ENCODE results near the gene OR51D1.

OR51D1 gene

DNA sequence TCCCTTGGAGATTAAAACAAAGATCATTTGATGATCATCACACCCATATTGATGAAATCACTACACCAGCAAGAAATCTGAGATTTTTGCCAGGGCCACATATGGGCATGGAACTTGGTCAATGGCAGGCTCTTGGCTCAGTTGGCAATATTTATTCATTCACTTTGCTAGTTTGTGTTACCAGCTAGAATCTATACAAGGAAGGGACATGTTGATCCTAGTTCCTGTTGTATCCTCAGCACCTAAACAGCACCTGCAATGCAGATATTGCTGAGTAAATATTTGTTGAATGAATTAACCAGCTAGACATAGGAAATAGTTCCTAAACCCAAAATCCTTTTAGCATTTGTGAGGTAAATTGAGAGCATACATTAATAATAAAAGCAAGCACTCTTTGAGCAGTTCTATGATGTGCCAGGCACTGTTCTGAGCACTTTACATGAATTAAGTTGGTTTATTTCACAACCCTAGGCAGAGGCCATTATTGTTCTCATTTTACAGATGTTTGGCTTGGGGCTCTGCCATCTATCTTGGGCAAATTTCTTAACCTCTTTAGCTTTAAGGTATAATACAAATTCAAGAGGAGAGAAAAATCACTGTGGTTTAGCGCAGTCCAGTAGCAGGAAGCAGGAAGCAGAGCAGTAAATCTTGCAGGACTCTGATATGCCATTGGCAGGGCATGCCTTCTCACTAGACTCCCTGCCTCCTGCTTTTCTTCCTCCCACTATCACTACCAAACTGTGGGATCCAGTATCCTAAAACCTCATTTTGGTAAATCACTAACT lies 30.9 kb upstream of the OR51D1 start:
- peaks cover 5% of the 10 kb centered on the region for H3K4me1 ChIP-seq (ENCODE audit: insufficient read depth, poor library complexity, severe bottlenecking)
- no peak overlapping the region for H3K27ac ChIP-seq (ENCODE audit: poor library complexity, severe bottlenecking)
- H3K36me3 ChIP-seq (ENCODE audit: low read depth), result peaks cover 7% of the 10 kb centered on the region
- no peaks in the 10 kb centered on the region for H3K9me3 ChIP-seq (ENCODE audit: severe bottlenecking)
- DNase-seq (ENCODE audit: low spot score) (no peak), ATAC-seq (ENCODE audit: low read depth) (no peak)
- no peak overlapping the region for H3K4me3 ChIP-seq (ENCODE audit: severe bottlenecking)
- TF ChIP-seq, protein P1, sequence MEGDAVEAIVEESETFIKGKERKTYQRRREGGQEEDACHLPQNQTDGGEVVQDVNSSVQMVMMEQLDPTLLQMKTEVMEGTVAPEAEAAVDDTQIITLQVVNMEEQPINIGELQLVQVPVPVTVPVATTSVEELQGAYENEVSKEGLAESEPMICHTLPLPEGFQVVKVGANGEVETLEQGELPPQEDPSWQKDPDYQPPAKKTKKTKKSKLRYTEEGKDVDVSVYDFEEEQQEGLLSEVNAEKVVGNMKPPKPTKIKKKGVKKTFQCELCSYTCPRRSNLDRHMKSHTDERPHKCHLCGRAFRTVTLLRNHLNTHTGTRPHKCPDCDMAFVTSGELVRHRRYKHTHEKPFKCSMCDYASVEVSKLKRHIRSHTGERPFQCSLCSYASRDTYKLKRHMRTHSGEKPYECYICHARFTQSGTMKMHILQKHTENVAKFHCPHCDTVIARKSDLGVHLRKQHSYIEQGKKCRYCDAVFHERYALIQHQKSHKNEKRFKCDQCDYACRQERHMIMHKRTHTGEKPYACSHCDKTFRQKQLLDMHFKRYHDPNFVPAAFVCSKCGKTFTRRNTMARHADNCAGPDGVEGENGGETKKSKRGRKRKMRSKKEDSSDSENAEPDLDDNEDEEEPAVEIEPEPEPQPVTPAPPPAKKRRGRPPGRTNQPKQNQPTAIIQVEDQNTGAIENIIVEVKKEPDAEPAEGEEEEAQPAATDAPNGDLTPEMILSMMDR (IDR thresholded peaks at IDR 0.05; ENCODE audit: poor library complexity, severe bottlenecking), result no peak
- no peaks in the 10 kb centered on the region for H3K27me3 ChIP-seq (ENCODE audit: insufficient read depth, poor library complexity, severe bottlenecking)

DNA sequence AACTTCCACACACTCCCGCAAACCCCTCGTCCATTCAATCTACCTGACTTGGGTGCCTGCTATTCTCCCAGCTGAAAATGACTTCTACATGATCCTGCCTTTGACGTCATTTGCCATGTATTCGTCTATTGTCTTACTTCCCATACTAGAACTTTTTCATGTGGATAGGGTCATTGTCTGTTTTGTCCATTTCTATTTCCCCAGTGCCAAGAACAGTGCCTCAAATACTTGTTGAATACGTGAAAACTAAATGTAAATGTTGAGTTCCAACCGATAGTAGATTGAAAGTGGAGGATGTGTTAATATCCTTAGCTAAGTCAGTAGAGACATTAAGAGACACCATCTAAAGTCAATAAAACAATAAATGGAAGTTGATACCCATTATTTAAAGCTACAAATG lies 30.2 kb upstream of the OR51D1 start:
- DNase-seq (ENCODE audit: low spot score), result no peak
- no peaks in the 10 kb centered on the region for H3K9me3 ChIP-seq (ENCODE audit: severe bottlenecking)
- peaks cover 5% of the 10 kb centered on the region for H3K4me1 ChIP-seq (ENCODE audit: insufficient read depth, poor library complexity, severe bottlenecking)
- TF ChIP-seq, protein P1 (IDR thresholded peaks at IDR 0.05; ENCODE audit: poor library complexity, severe bottlenecking), result no peak
- H3K4me3 ChIP-seq (ENCODE audit: severe bottlenecking), result peak overlapping the region; percentile 60
- H3K27ac ChIP-seq (ENCODE audit: poor library complexity, severe bottlenecking), result peak overlapping the region; percentile 49
- H3K27me3 ChIP-seq (ENCODE audit: insufficient read depth, poor library complexity, severe bottlenecking), result no peaks in the 10 kb centered on the region
- peaks cover 7% of the 10 kb centered on the region for H3K36me3 ChIP-seq (ENCODE audit: low read depth)
- no peak for ATAC-seq (ENCODE audit: low read depth)

DNA sequence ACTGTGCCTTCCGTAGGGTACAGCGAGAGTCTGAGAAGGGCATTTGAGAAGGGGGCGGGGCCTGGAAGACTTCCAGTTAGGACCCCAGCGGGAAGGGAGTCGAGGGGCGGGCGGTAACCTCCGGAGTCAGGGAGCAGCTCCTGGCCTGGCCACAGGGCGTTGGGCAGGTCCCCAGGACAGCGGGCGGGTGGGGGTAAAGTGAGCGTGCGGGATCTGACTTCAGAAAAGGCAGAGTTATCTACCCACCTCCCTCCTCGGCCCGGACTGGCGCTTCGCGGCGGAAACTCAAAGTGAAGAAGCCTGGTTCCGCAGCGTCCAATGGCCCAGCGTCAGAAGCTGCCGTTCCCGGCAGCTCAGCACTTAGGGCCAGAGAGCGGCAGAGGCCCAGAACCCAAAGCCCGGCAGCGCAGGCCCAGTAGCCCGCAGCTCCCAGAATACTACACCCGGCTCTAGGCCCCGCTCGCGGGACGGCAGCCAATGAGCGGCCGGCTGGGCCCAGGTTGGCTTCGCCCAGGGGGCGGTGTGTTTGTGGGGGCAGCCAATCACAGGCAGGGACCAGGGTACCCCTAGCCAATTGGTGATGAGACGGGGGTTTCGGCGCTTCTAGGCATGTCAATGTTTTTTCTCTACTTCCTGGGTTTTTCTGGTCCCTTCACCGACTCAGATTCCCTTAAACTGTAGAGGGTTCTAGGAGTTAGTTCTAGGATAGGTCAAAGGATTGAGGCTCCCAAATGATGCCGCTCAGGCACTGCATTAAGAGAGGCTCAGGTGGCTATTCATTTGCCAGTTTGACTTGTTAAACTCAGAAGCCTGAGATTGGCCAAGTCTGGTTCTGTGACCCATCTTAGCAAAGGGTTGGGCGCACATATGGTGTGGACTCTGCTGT lies 29.3 kb upstream of the OR51D1 start, which contains the start of gene TRIM68:
Gene TRIM68, minus strand, starts transcription at position 451 of the 886 bp plus-strand sequence. CDS start 2,727 bp downstream, outside the sequence.
- no peaks in the 10 kb centered on the region for H3K9me3 ChIP-seq (ENCODE audit: severe bottlenecking)
- H3K27ac ChIP-seq (ENCODE audit: poor library complexity, severe bottlenecking), result peak within 1 kb of the TSS; percentile 49
- DNase-seq (ENCODE audit: low spot score) (peak; percentile 92), ATAC-seq (ENCODE audit: low read depth) (peak; percentile 99)
- TF ChIP-seq, protein P1 (IDR thresholded peaks at IDR 0.05; ENCODE audit: poor library complexity, severe bottlenecking), result no peak
- peaks cover 7% of the 10 kb centered on the region for H3K36me3 ChIP-seq (ENCODE audit: low read depth)
- peak within 1 kb of the TSS; percentile 60 for H3K4me3 ChIP-seq (ENCODE audit: severe bottlenecking)
- no peaks in the 10 kb centered on the region for H3K27me3 ChIP-seq (ENCODE audit: insufficient read depth, poor library complexity, severe bottlenecking)
- H3K4me1 ChIP-seq (ENCODE audit: insufficient read depth, poor library complexity, severe bottlenecking), result peaks cover 5% of the 10 kb centered on the region

DNA sequence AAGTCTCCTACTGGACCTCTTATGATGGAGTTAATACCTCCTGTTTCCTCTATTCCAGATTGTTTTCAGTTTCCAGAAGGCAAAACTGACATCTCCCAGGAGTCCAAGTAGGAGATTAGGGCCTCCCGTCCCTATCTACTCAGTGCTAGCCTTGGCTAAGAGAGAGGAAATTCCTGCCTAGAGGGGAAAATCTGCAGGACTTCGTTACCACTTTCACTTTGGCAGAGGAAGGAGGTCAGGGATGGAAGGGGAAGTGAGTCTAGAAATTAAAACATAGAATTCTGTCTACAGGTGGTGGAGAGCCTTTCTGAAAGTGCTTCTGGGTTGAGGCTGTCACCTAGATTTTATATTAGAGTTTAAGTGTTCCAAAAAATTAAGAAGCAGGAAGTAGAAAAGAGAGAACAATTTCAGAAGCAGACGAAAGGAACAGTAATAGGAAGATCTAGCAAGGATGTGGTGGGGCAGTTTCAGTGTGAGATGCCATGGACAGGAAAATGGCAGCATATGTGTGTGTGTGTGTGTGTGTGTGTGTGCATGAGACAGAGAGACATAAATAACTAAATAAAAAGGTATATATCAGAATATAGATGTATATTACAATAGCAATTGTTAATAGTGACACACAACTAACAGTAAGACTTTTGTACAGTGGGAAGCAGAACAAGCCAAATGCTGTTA lies 26.9 kb upstream of the OR51D1 start:
- TF ChIP-seq, protein P1 (IDR thresholded peaks at IDR 0.05; ENCODE audit: poor library complexity, severe bottlenecking), result no peak
- H3K4me1 ChIP-seq (ENCODE audit: insufficient read depth, poor library complexity, severe bottlenecking), result peaks cover 5% of the 10 kb centered on the region
- H3K9me3 ChIP-seq (ENCODE audit: severe bottlenecking), result no peaks in the 10 kb centered on the region
- no peak overlapping the region for H3K4me3 ChIP-seq (ENCODE audit: severe bottlenecking)
- no peaks in the 10 kb centered on the region for H3K36me3 ChIP-seq (ENCODE audit: low read depth)
- H3K27ac ChIP-seq (ENCODE audit: poor library complexity, severe bottlenecking), result no peak overlapping the region
- no peak for DNase-seq (ENCODE audit: low spot score)
- no peak for ATAC-seq (ENCODE audit: low read depth)
- H3K27me3 ChIP-seq (ENCODE audit: insufficient read depth, poor library complexity, severe bottlenecking), result no peaks in the 10 kb centered on the region
